ENCODE data around the gene SNRPB2.

The SNRPB2 gene

DNA sequence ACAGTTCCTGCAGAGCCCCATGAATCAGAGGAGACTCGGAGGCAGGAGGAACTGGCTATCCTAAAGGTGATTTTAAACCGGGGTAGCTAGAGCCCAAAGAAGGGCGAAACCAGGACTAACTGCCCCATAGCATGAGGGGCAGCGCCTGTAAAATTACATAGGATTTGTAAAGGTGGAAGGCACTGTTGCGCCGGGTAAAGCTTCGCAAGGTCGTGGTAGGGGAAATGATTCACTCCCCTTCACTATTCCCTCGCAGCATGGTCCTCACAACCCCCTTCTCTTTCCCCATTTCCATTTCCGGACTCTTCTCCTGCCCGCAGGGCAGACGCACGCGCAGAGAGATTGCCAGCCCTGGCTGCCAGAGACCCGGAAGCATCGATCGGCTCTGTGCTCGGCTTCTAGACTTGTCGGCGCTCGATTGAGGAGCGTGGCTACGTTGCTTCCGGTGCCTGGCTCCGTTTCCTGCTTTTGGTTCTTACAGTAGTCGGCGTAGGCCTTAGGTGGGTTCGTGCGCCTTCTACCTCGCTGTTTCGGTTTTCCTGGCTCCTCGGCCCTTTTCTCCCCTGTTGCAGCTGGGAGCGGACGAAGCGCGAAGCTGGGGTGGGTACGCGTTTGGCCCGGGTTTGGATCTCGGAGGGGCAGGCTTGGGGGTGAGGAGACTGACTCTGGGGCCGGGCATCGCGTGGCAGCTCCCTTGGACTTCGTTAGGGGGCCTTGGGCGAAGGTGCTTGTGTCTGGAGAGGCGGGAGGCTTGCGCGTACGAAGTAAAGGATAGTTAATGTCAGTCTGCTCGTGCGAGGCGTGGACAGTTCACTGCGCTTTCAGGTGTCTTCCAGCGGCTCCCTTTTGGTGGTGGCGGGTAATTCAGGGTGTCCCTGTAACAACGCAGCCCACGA, at the start of gene SNRPB2:
Gene SNRPB2 (plus strand): TSS at position 462 of the 896 bp plus-strand sequence. CDS start 1,677 bp downstream, outside the sequence.
- H3K9me3 ChIP-seq (ENCODE audit: control insufficient read depth, low read length): peaks cover 6% of the 10 kb centered on the region
- peak within 1 kb of the TSS; percentile 98 for H3K9ac ChIP-seq (ENCODE audit: low read length)

DNA sequence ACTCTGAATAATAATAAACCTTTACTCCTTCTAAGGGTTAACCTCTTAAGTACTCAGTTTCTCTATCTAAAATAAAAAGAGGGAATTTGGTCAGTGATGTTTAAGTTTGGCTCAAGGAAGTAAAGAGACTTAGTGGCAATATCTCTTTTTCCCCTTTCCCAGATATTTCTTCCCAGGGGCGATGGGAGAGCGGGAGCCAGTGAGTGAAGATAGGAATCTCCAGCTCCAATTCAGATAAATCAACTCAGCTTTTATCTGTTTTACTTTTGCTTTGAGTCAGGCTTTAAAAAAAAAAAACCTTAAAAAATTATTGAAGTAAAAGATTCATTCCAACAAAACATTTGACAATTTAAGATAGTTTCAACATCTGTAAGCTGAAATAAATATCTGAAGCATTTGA, 45.4 kb upstream of the SNRPB2 start:
- Histone ChIP-seq H3K27me3 (replicated peaks; ENCODE audit: control insufficient read depth, insufficient read depth, low read length) (no peaks in the 10 kb centered on the region), H3K4me3 (ENCODE audit: low read length) (no peak overlapping the region), H3K9ac (ENCODE audit: low read length) (no peak overlapping the region), H3K9me3 (ENCODE audit: control insufficient read depth, low read length) (no peaks in the 10 kb centered on the region), H3K36me3 (ENCODE audit: control insufficient read depth, insufficient read depth, low read length, severe bottlenecking) (no peaks in the 10 kb centered on the region), H3K4me1 (ENCODE audit: control insufficient read depth, insufficient read depth, low read length) (no peaks in the 10 kb centered on the region)
- no peak for DNase-seq (ENCODE audit: low read depth)

More for the DNA sequence above, at the start of gene SNRPB2:
- H3K4me3 ChIP-seq (ENCODE audit: low read length): peak within 1 kb of the TSS; percentile 100
- no peaks in the 10 kb centered on the region for H3K27me3 ChIP-seq (replicated peaks; ENCODE audit: control insufficient read depth, insufficient read depth, low read length)
- peaks cover 29% of the 10 kb centered on the region for H3K36me3 ChIP-seq (ENCODE audit: control insufficient read depth, insufficient read depth, low read length, severe bottlenecking)
- peak; percentile 99 for DNase-seq (ENCODE audit: low read depth)
- peaks cover 24% of the 10 kb centered on the region for H3K4me1 ChIP-seq (ENCODE audit: control insufficient read depth, insufficient read depth, low read length)

DNA sequence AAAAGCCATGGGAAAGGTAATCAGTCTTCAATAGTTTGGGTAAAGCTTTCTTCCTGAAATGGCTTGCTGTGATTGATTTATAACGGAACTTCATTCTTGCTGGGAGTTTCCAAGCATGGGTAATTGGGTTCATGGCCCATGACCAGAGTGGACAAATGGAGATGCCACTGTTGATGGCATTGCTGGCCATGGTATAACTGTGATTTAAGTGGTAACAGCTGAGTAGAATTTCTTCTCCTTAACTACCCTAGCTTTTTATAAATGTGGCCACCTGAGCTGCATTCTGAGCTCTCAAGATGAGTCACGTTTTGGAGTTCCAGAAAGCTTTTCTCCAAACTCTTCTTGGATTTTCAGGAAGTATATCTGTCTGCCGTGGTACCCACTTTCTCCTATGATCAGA, 39.9 kb upstream of the SNRPB2 start:
- H3K9ac ChIP-seq (ENCODE audit: low read length): no peak overlapping the region
- no peaks in the 10 kb centered on the region for H3K9me3 ChIP-seq (ENCODE audit: control insufficient read depth, low read length)
- H3K4me3 ChIP-seq (ENCODE audit: low read length): no peak overlapping the region
- no peaks in the 10 kb centered on the region for H3K4me1 ChIP-seq (ENCODE audit: control insufficient read depth, insufficient read depth, low read length)
- no peak for DNase-seq (ENCODE audit: low read depth)
- H3K27me3 ChIP-seq (replicated peaks; ENCODE audit: control insufficient read depth, insufficient read depth, low read length): no peaks in the 10 kb centered on the region
- no peaks in the 10 kb centered on the region for H3K36me3 ChIP-seq (ENCODE audit: control insufficient read depth, insufficient read depth, low read length, severe bottlenecking)

DNA sequence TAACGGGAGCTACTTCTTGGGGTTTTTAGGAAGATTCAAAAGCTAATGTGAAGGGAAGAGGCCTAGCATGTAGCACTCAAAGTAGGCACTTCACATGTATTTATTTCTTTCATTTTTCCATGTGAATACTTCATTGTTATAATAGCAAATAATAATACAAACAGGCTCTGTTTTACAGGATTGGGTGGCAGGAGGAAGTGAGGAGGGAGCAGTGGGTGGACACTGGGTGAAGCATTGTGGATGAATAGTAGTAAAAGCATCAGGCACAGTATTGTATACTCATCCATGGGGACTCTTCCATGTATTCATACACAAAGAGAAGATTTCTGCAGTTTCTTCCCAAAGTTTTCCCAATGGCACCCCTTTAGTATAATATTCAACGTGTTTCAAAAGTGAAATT, 38.4 kb upstream of the SNRPB2 start:
- H3K27me3 ChIP-seq (replicated peaks; ENCODE audit: control insufficient read depth, insufficient read depth, low read length): no peaks in the 10 kb centered on the region
- H3K4me1 ChIP-seq (ENCODE audit: control insufficient read depth, insufficient read depth, low read length): no peaks in the 10 kb centered on the region
- H3K9me3 ChIP-seq (ENCODE audit: control insufficient read depth, low read length): no peaks in the 10 kb centered on the region
- no peak for DNase-seq (ENCODE audit: low read depth)
- no peak overlapping the region for H3K9ac ChIP-seq (ENCODE audit: low read length)
- H3K4me3 ChIP-seq (ENCODE audit: low read length): no peak overlapping the region
- no peaks in the 10 kb centered on the region for H3K36me3 ChIP-seq (ENCODE audit: control insufficient read depth, insufficient read depth, low read length, severe bottlenecking)

DNA sequence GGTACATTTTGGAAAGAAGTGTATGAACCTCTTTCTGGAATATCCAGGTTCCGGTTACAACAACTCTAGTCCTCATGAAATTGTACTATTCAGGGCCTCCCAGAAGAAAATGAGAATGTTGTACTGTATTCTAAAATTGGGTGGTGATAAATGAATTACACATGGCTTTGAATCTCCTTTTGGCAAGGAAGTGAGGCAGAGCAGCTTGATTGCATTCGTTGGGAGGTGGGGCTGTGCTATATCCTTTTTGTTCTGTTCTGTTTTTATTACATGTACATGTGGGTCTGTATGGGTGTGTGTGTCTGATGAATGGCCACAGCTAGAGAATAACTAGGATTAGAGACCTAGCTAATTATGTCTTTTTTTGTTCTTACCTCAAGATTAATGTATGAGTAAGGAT, 37.8 kb upstream of the SNRPB2 start:
- Histone ChIP-seq H3K9ac (ENCODE audit: low read length) (no peak overlapping the region), H3K27me3 (replicated peaks; ENCODE audit: control insufficient read depth, insufficient read depth, low read length) (no peaks in the 10 kb centered on the region), H3K4me3 (ENCODE audit: low read length) (no peak overlapping the region), H3K9me3 (ENCODE audit: control insufficient read depth, low read length) (no peaks in the 10 kb centered on the region), H3K4me1 (ENCODE audit: control insufficient read depth, insufficient read depth, low read length) (no peaks in the 10 kb centered on the region), H3K36me3 (ENCODE audit: control insufficient read depth, insufficient read depth, low read length, severe bottlenecking) (no peaks in the 10 kb centered on the region)
- DNase-seq (ENCODE audit: low read depth): no peak

DNA sequence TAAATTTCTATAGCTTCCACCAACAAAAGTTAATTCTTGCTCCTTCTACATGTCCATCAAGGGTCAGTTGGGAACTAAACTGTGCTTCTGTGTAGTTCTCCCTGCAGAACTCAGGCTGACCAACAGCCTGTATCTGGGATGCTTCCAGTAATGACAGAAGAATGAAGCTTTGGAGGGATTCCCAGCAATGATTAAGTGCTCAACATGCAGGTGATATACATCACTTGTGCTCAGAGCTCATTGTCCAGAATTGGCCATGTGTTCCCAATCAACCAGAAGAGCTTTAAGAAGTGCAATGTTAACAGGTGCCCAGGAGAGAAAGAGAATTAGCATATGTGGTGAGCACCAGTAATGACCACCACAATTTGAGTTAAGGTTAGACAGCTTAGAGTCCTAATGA, 37.4 kb upstream of the SNRPB2 start:
- no peaks in the 10 kb centered on the region for H3K36me3 ChIP-seq (ENCODE audit: control insufficient read depth, insufficient read depth, low read length, severe bottlenecking)
- DNase-seq (ENCODE audit: low read depth): no peak
- H3K4me1 ChIP-seq (ENCODE audit: control insufficient read depth, insufficient read depth, low read length): no peaks in the 10 kb centered on the region
- H3K4me3 ChIP-seq (ENCODE audit: low read length): no peak overlapping the region
- H3K27me3 ChIP-seq (replicated peaks; ENCODE audit: control insufficient read depth, insufficient read depth, low read length): peaks cover 1% of the 10 kb centered on the region
- no peak overlapping the region for H3K9ac ChIP-seq (ENCODE audit: low read length)
- no peaks in the 10 kb centered on the region for H3K9me3 ChIP-seq (ENCODE audit: control insufficient read depth, low read length)

DNA sequence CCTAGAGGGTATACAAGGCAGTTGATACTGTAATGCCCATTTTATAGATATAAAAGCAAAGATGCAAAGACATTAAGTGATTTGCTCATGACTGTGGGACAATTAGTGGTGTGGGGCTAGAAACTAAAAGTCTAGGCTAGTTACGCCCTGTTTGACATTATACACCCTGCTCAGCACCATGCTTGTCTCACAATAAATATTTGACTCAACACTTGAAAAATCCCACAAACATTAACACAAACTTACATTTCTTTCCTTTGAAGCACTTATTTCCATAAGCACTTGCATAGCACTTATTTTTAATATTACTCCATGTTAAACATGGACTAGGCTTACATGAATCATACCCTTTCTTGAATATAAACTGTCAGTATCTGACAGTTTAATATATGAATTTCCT, 36.5 kb upstream of the SNRPB2 start:
- H3K36me3 ChIP-seq (ENCODE audit: control insufficient read depth, insufficient read depth, low read length, severe bottlenecking): no peaks in the 10 kb centered on the region
- peaks cover 9% of the 10 kb centered on the region for H3K27me3 ChIP-seq (replicated peaks; ENCODE audit: control insufficient read depth, insufficient read depth, low read length)
- H3K9me3 ChIP-seq (ENCODE audit: control insufficient read depth, low read length): no peaks in the 10 kb centered on the region
- H3K4me1 ChIP-seq (ENCODE audit: control insufficient read depth, insufficient read depth, low read length): no peaks in the 10 kb centered on the region
- H3K4me3 ChIP-seq (ENCODE audit: low read length): no peak overlapping the region
- no peak overlapping the region for H3K9ac ChIP-seq (ENCODE audit: low read length)
- DNase-seq (ENCODE audit: low read depth): no peak

DNA sequence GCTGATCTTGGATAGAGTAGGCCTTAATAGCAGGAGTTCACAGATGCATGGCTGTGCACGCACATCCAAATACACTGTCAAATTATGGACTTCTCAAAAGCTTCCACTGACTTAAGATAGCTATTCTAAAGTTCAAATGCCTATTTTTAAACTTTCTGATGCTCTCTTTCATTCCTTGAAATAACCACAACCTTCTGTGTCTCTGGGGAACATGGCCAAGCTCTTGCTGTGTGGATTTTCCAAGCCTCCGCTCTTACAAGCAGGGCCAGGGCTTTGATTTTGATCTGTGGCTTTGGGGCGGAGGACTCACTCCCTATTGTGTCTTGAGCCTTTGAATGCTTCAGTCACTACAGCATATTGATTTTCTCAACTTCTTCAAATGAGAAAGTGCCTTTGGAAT, 35.7 kb upstream of the SNRPB2 start:
- Histone ChIP-seq H3K36me3 (ENCODE audit: control insufficient read depth, insufficient read depth, low read length, severe bottlenecking) (no peaks in the 10 kb centered on the region), H3K4me1 (ENCODE audit: control insufficient read depth, insufficient read depth, low read length) (no peaks in the 10 kb centered on the region), H3K9ac (ENCODE audit: low read length) (no peak overlapping the region)

DNA sequence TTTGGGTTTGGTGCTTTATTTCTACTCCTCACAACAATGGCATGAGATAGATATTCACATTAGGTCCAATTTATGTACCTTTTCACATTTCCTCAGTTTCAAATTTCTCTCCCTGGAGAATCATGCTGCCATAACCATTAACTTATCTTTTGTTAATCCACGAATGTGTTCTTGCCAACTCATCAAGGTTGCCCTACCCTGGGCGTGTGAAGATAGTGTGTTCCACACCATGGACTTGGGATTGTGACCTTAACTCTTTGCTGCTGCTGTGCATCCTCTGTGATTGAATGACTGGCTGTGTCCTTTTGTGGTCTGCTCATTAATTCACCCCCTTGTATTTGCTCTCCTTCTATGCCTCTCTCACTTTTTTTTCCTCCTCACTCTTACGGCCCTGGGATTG, 34.2 kb upstream of the SNRPB2 start:
- DNase-seq (ENCODE audit: low read depth): no peak
- Histone ChIP-seq H3K4me1 (ENCODE audit: control insufficient read depth, insufficient read depth, low read length) (no peaks in the 10 kb centered on the region), H3K27me3 (replicated peaks; ENCODE audit: control insufficient read depth, insufficient read depth, low read length) (peaks cover 10% of the 10 kb centered on the region), H3K9ac (ENCODE audit: low read length) (no peak overlapping the region), H3K36me3 (ENCODE audit: control insufficient read depth, insufficient read depth, low read length, severe bottlenecking) (no peaks in the 10 kb centered on the region), H3K9me3 (ENCODE audit: control insufficient read depth, low read length) (no peaks in the 10 kb centered on the region), H3K4me3 (ENCODE audit: low read length) (no peak overlapping the region)

More for the DNA sequence above, 35.7 kb upstream of the SNRPB2 start:
- peaks cover 9% of the 10 kb centered on the region for H3K27me3 ChIP-seq (replicated peaks; ENCODE audit: control insufficient read depth, insufficient read depth, low read length)
- H3K4me3 ChIP-seq (ENCODE audit: low read length): no peak overlapping the region
- H3K9me3 ChIP-seq (ENCODE audit: control insufficient read depth, low read length): no peaks in the 10 kb centered on the region
- no peak for DNase-seq (ENCODE audit: low read depth)

DNA sequence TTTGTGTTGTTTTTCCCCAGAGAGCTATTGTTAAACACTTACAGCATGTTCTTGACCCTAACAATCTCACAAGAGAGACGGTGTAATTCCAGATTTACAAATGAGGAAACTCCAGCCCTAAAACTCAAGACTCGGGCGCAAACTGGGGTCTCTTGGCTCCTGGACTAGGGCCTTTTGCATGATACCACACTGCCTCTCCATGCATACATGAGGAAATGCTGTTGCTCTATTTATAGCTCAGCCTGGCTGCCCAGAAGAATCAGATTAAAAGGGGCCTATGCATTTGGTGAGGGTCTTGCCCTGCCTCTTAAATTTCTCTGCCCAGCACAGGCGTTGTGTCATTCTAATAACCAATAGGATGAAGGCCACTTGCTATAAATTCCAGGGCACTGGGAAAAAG, 30.5 kb upstream of the SNRPB2 start:
- peaks cover 13% of the 10 kb centered on the region for H3K27me3 ChIP-seq (replicated peaks; ENCODE audit: control insufficient read depth, insufficient read depth, low read length)
- DNase-seq (ENCODE audit: low read depth): no peak
- H3K36me3 ChIP-seq (ENCODE audit: control insufficient read depth, insufficient read depth, low read length, severe bottlenecking): no peaks in the 10 kb centered on the region
- H3K4me1 ChIP-seq (ENCODE audit: control insufficient read depth, insufficient read depth, low read length): no peaks in the 10 kb centered on the region
- H3K9ac ChIP-seq (ENCODE audit: low read length): no peak overlapping the region
- no peak overlapping the region for H3K4me3 ChIP-seq (ENCODE audit: low read length)
- H3K9me3 ChIP-seq (ENCODE audit: control insufficient read depth, low read length): no peaks in the 10 kb centered on the region

DNA sequence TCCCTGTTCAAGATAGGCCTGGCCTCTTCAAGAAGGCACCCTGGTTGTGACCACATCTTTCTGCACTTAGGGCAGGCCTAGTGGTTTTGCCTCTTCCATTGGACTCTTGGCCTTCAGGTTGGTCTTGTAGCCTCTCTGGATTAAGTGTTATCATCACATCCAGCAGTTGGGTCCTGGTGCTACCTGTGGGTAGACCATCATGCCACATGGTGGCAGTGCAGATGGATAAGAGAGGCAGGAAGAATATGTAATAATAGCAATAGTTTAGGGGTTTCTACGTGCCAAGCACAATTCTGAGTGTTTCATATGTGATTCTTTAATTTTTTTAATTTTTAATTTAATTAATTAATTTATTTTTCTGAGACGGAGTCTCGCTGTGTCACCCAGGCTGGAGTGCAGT, 28.5 kb upstream of the SNRPB2 start:
- Histone ChIP-seq H3K4me1 (ENCODE audit: control insufficient read depth, insufficient read depth, low read length) (no peaks in the 10 kb centered on the region), H3K4me3 (ENCODE audit: low read length) (no peak overlapping the region), H3K9ac (ENCODE audit: low read length) (no peak overlapping the region), H3K9me3 (ENCODE audit: control insufficient read depth, low read length) (peaks cover 5% of the 10 kb centered on the region), H3K36me3 (ENCODE audit: control insufficient read depth, insufficient read depth, low read length, severe bottlenecking) (no peaks in the 10 kb centered on the region), H3K27me3 (replicated peaks; ENCODE audit: control insufficient read depth, insufficient read depth, low read length) (peaks cover 13% of the 10 kb centered on the region)
- DNase-seq (ENCODE audit: low read depth): no peak

DNA sequence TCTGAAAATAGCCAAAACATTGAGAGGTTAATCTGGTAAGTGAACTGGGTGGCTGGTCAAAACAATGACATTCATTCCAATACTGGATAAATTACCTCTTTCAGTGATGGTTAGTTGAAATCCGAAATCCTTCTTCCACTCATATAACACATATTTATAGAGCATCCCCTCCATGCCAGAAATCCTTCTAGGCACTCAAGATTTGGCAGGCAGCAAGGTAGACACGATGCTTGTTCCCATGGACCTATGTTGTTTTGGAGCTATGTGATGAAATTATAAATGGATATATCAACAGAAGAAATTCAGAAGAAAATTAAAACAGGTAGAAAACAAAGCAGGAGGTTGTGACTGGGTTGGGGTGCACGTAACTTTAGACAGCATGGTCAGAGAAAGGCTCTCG, 26.3 kb upstream of the SNRPB2 start:
- H3K9me3 ChIP-seq (ENCODE audit: control insufficient read depth, low read length): peaks cover 5% of the 10 kb centered on the region
- no peaks in the 10 kb centered on the region for H3K36me3 ChIP-seq (ENCODE audit: control insufficient read depth, insufficient read depth, low read length, severe bottlenecking)
- no peak overlapping the region for H3K9ac ChIP-seq (ENCODE audit: low read length)
- no peaks in the 10 kb centered on the region for H3K4me1 ChIP-seq (ENCODE audit: control insufficient read depth, insufficient read depth, low read length)
- H3K27me3 ChIP-seq (replicated peaks; ENCODE audit: control insufficient read depth, insufficient read depth, low read length): peaks cover 4% of the 10 kb centered on the region
- no peak overlapping the region for H3K4me3 ChIP-seq (ENCODE audit: low read length)
- DNase-seq (ENCODE audit: low read depth): no peak
